Measurements from ENCODE around the gene NUP88.

NUP88 gene

DNA sequence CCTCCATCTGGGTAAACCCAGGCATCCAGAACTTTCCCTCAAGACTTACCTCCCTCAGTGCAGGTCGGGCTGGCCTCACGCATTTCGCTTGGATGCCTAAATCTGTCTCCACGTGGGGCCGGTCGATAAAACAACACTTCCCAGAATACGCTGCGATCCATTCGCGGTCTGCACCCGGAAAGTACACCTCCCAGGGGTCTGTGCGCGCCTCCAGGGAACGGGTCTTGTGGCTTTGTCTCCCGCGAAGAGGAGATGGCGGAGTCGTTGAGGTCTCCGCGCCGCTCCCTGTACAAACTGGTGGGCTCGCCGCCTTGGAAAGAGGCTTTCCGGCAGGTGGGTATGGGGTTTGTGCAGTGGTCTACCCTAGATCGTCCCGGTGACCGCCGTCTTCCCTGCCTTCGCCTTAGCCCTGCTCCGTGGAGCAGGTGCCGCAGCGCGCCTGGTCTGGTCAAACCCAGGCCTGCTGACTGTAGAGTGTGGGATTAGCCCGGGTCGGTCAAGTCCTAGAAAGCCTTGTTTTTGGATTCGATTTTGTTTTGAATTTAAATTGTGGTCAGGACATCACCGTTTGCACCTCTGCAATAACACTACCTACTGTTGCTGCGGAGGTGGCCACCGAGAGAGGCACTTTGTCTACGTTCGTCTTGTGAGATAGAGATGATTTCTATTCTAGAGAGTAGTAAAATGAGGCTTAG, 644 bp upstream of the NUP88 start, which contains the start of gene RPAIN:
Gene RPAIN, plus strand, starts transcription at position 224 of the 695 bp plus-strand sequence. Its CDS starts 29 bp downstream, at position 253.
- DNase-seq (ENCODE audit: low read depth): peak; percentile 81

- DNase-seq (ENCODE audit: low read depth): peak; percentile 53
Observed at GRCh38 chr17:5418858-5419355, 555 bp downstream of the NUP88 start.

DNA sequence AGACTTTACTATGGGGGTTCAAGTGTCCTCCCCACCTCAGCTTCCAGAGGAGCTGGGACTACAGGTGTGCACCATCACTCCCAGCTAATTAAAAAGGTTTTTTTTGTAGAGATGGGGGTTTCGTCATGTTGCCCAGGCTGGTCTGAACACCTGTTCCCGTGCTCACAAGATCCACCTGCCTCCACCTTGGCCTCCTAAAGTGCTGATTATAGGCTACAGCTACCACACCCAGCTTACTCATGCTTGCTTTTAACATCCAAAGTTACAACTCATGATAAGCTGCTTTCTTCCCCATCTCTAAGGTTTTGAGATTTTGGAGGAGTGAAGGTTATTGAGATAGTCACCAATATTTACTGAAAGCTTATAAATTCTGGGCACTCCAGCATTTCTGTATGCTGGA, 2.6 kb downstream of the NUP88 start:
- DNase-seq (ENCODE audit: low read depth): no peak

DNA sequence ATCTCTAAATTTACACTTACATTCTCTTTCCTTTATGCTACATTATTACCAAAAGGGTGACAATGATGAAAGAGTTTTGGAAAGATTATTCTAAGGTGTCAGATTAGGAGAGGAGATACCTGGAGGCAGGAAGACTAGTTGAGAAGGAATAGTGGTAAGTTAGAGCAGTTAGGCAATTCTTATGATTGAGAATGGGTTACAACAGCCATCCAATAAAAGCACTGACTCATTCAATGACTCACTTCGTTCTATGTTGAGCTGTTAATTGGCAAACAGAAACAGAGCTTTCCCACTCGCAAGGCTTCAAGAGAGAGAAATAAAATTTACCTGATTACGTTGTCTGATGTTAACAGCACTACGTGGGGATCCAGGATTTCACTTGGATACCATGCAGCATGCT, 5.8 kb downstream of the NUP88 start:
- DNase-seq (ENCODE audit: low read depth): no peak

GRCh38 chr17:5410594-5411272, 8.7 kb downstream of the NUP88 start:
- no peak for DNase-seq (ENCODE audit: low read depth)

DNA sequence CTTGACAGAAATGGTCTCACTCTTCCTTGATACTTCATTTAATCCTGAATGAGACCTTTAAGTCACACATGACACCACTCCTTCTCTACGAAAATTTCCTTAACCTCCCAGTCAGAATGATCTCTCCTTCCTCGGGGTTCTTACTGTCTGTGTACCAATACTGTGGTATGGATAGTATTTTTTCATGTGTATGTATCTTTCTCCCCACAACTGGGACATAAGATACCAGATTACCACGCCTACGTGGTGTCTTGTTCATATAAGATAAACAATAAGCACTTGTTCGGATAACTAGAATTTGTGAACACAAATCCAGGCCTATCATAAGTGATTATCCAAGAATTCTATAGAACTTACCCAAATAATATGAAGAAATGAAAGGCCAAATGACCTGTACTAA, 11.3 kb downstream of the NUP88 start:
- DNase-seq (ENCODE audit: low read depth): no peak

GRCh38 chr17:5405400-5405799, 14.1 kb downstream of the NUP88 start:
- no peak for DNase-seq (ENCODE audit: low read depth)

- DNase-seq (ENCODE audit: low read depth): no peak
Observed at GRCh38 chr17:5399767-5400166, 19.7 kb downstream of the NUP88 start.

- no peak for DNase-seq (ENCODE audit: low read depth)
Observed at GRCh38 chr17:5396612-5397011, 22.9 kb downstream of the NUP88 start.

- no peak for DNase-seq (ENCODE audit: low read depth)
Observed at GRCh38 chr17:5391678-5392077, 27.8 kb downstream of the NUP88 start.

DNA sequence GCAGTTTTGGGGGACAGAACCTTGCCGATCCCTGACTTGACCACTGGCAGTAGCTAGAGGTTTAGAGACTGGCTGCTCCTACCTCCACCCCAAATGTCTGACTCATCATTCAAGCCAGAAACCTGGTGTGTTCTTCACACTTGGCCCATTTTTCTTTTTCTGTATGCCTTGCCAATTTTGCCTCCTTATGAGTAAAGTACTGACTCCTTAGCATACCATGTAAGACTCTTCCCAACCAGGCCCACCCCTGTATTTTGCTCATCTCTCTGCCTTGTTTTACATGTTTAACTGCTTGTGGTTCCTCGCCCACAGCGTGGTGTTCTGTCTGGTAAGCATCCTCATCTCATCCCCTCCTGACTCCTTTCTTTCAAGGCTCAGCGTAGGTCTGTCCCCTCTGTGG, 37.9 kb downstream of the NUP88 start:
- DNase-seq (ENCODE audit: low read depth): no peak

GRCh38 chr17:5380491-5381135, 38.8 kb downstream of the NUP88 start:
- DNase-seq (ENCODE audit: low read depth): no peak

DNA sequence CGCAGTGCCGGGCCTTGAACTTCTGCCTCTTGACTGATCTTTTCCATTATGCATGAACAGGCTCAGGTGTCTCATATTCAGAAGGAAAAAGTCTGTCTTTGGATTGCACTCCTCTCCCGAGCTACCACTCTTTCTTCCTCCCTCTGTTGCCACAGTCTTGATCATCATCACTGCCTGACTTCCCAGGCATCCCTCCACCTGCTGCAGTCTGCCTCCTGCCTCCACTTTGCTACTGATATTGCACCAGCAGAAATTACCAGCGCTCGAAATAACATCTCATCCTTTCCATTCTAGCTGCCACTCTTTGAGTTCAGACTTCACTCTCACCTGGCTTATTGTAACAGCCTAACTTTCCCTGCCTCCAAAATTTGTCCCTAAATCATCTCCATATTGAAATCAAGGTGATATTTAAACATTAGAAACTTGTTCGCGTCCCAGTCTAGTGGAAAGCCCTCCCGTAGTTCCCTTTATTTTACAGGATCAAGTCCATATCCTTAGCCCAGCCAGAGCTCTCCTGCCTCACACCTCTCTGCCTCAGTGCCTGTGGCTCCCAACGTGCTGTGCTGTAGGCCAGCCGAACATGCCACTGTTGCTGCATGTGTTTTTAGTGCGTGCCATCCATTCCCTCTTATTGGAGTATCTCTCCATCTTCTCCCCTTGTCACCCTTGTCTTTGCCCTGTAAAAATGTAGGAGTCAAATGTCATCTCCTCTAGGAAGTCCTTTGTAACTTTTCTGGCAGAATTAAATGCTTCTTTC, 39.9 kb downstream of the NUP88 start:
- no peak for DNase-seq (ENCODE audit: low read depth)

DNA sequence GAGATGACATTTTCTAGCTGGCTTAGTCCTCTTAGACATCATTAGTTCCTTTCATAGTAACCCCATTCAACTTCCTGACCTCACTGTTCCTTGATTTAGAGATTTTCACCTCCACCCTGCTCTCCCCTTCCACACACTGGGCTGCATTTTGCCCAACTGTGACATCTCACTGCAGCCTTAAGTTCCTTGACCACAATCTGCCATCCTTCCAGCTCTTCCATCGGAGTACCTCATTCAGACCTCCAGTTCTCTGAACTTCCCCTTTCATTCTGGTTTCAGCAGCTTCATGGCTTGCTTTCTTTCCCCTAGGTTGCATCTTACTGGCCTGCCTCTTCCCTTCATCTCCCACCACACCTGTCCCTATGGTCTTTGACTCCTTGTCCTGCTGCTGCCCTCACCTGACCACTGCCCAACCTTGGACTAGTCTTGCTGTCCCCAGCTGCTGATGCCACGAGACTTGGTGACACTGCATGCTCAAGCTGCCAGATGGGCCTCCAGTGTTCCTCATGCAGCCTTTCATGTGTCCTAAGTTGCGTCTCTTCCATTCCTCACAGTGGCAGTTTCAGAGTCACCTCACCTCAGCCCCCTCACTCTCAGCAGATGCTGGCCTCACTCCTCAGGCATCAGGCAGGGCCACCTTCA, 40.8 kb downstream of the NUP88 start:
- DNase-seq (ENCODE audit: low read depth): no peak

DNA sequence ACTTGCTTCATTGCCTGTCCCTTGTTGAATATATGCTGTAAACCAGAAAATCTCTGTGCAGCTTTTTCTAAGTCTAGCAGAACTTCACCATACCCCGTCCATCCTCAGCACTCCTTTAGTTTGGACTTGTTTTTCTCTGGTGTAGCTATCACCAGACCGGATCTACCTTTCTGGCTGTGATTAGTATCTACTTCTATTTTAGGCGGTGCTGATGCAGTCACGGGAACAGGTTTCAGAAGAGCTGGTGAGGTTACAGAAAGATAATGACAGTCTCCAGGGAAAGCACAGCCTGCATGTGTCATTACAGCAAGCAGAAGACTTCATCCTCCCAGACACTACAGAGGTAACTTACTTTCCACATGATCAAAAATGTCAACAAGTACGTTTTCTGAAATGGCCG, 46.4 kb downstream of the NUP88 start:
- no peak for DNase-seq (ENCODE audit: low read depth)

DNA sequence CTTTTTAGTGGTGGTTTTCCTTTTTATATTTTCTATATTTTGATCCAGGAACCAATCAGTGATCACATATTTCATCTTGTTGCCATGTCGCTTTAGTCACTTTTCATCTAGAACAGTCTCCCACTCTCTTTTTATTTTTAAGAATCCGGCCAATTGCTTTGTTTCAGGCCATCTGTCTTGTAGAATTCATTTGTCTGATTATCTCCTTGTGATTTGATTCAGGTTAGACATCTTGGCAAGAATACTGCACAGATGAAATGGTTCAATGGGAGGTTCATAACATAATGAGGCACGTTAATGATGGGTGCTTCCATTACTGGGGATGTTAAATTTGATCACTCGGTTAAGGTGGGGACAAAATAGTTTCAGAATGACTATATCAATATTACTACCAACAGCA, 49.1 kb downstream of the NUP88 start:
- DNase-seq (ENCODE audit: low read depth): no peak

DNA sequence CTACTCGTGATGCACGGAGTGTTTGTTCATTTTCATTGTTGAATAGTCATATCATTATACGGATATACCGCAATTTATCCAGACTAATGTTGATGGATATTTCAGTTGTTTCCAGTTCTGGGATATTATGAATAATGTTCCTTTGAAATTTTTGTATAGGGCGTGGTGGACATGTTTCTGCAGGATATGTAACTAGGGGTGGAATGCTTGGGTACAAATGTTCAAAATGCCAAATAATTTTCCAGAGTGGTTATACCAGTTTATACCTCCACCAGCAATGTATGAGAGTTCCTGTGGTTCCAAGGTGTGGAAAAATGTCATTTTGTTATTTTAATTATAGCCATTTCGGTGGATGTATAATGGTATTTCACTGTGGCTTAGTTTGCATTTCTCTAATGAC, 53.6 kb downstream of the NUP88 start:
- DNase-seq (ENCODE audit: low read depth): no peak

GRCh38 chr17:5364696-5365095, 54.8 kb downstream of the NUP88 start:
- DNase-seq (ENCODE audit: low read depth): no peak

GRCh38 chr17:5364156-5364555, 55.3 kb downstream of the NUP88 start:
- DNase-seq (ENCODE audit: low read depth): no peak

DNA sequence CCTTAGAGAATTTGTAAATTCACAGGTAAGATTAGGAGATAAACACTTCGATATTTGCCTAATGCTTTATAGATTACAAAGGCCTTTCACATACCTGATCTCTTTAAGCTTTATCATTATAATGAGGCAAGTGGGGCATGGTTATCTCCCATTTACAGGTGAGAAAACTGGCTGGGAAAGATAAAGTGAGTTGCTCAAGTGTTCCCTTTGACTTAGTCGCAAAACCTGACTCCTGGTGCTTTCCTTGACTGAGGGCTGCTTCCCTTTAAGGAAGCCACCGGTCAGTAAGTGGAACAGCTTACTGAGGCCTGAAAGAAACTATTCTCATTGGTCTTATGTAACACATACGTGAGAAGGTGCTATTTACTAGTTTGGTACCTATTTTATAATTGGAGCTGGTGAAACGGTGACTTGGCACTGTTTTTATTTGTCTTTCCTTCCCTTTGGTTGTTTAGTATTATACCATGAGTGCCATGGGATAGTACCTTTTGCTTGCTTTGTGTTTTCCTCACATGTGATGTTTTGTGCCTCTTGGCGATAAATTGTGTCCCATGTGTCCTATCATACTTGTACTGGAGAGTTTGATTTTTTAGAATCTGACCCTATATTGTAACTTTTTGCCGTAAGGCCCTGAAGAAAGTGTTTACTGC, 57.2 kb downstream of the NUP88 start:
- no peak for DNase-seq (ENCODE audit: low read depth)

- no peak for DNase-seq (ENCODE audit: low read depth)
Observed at GRCh38 chr17:5361426-5361825, 58.0 kb downstream of the NUP88 start.
